Activated CD4-positive, alpha-beta T cell treated with anti-CD3 and anti-CD28 coated beads for 1 hour (primary cell): ENCODE measurements around the gene TRIM56.

ENCODE experiments used
- DNase-seq: peaks from one replicate; pipeline ENCODE4 v3.0.0-alpha.2; 2020

The TRIM56 gene

DNA sequence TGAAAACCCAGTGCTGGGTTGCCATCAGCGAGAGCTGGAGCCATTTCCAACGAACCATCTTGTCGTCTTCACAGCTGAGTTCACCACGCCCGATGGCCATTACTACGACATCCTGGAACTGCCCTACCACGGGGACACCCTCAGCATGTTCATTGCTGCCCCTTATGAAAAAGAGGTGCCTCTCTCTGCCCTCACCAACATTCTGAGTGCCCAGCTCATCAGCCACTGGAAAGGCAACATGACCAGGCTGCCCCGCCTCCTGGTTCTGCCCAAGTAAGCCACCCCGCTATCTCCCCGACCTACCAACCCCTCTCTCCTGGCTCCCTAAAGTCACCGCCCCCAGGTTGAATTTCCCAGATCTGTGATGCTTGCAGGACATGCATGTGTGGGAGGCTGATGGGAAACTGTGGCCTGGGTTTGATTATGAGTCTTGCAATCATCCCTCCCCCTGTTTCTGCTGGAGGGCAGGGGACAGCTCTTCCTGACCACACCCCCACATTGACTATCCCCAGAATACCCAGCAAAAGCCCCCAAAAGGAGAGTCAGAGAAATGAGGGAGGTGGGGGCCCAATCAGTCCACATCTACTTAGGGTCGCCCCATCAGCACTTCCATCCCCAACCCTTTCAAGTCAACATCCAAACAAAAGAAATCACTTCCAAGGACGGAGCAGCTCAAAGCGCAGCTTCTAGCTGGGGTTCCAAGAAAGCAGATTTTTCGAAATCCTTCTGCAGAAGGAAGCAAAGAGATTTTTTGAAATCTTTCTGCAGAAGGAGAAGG is 48.5 kb downstream of the TRIM56 start:
- no peak for DNase-seq

DNA sequence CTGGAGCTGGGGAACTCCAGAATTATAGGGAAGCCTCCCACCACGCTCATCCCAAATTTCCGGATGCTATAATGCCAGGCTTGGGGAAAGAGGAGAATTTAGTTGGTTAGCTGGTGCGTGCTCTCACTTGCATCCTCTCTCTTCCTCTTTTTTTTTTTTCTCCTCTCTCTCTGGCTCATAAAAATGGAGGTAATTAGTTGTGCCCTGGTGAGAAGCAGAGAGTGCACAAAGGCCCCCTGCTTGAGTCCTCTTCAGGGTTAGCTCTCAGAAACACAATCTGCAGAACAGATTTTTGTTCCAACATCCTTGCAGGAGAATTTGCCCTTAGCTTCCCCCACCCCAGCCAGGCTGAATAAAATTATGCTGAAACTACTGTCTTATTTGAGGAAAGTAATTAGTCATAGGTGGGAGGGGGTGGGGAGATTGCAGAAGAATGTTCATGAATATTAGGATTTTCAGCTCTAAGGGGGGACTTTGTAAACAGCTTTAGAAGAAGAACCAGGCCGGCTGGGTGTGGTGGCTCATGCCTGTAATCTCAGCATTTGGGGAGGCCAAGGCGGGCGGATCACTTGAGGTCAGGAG is 49.2 kb downstream of the TRIM56 start:
- DNase-seq, result no peak

DNA sequence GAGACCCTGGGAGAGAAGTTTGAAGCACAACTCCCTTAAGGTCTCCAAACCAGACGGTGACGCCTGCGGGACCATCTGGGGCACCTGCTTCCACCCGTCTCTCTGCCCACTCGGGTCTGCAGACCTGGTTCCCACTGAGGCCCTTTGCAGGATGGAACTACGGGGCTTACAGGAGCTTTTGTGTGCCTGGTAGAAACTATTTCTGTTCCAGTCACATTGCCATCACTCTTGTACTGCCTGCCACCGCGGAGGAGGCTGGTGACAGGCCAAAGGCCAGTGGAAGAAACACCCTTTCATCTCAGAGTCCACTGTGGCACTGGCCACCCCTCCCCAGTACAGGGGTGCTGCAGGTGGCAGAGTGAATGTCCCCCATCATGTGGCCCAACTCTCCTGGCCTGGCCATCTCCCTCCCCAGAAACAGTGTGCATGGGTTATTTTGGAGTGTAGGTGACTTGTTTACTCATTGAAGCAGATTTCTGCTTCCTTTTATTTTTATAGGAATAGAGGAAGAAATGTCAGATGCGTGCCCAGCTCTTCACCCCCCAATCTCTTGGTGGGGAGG is 52.5 kb downstream of the TRIM56 start:
- no peak for DNase-seq

DNA sequence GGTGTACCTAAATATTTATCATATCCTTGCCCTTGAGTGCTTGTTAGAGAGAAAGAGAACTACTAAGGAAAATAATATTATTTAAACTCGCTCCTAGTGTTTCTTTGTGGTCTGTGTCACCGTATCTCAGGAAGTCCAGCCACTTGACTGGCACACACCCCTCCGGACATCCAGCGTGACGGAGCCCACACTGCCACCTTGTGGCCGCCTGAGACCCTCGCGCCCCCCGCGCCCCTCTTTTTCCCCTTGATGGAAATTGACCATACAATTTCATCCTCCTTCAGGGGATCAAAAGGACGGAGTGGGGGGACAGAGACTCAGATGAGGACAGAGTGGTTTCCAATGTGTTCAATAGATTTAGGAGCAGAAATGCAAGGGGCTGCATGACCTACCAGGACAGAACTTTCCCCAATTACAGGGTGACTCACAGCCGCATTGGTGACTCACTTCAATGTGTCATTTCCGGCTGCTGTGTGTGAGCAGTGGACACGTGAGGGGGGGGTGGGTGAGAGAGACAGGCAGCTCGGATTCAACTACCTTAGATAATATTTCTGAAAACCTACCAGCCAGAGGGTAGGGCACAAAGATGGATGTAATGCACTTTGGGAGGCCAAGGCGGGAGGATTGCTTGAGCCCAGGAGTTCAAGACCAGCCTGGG is 53.1 kb downstream of the TRIM56 start:
- peak; percentile 79 for DNase-seq

DNA sequence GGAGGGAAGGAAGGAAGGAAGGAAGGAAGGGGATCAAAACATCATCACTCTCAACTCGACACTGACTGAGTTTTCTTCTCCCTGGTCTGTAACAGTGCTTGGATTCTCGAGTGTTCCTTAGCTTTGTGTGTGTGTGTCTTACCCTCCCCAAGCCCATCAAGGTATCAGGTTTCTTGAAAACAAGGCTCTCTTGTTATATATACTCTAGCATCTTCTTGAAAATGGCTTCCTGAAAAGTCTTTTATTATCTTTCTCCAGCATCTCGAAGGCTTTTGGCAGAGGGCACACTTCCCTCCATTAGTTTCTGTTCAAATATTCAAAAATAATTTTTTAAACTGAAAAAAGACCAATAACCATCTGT is 55.0 kb downstream of the TRIM56 start:
- no peak for DNase-seq

DNA sequence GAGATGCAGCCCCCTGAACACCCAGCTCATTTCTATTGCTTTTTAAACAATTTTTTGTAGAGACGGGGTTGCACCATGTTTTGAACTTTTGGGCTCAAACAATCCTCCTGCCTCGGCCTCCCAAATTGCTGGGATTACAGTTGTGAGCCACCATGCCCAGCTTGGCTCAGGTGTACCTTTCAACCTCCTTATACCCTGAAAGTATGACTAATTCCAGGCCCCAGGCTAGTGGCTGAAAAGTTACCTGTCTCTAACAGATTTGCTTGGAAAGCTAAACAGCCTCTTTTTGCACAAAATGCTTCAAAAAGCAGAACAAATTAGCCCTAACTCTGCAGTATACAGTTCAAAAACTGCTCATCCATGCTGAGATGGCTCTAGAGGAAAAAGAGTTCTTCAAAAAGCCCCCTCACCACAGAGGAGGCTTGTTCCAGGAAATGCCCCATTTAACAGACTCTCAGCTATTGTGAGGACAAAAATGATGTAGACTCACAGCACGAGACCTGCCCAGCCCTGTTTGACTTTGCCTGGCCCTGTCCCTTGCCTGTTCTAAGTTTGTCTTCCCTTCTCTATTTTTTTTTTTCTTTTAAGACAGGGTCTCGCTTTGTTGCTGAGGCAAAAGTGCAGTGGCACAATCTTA is 55.6 kb downstream of the TRIM56 start:
- DNase-seq, result no peak
